Measurements from ENCODE around the gene BPIFA2. TPM values are rescaled to one million over a fixed set of nuclear protein-coding genes. Genes with fewer than 3 reads are reported as not detected.

The BPIFA2 gene
- total RNA-seq, 1 experiment from 2014 or later: not detected

GRCh38 chr20:33187491-33187890 lies 19.5 kb downstream of the BPIFA2 start:
- no peaks in the 10 kb centered on the region for H3K36me3 ChIP-seq (ENCODE audit: control insufficient read depth in 1 of 2, insufficient read depth in 2 of 2, low read length in 2 of 2)
- no peak for ATAC-seq
- no TSS peak for BruUV-seq (replicated peaks)

DNA sequence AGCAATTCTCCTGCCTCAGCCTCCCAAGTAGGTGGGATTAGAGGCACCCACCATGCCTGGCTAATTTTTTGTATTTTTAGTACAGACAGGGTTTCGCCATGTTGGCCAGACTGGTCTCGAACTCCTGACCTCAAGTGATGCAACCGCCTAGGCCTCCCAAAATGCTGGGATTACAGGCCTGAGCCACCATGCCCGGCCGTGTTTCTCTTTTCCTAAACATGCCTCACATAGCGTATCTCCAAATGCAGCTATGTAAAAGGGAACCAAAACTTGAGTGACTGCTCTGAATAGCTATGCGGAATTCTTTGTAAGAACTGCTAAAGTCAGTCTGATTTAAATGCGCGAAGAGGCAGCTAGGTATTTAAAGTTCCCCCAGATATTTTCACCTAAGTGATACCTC lies 20.5 kb downstream of the BPIFA2 start:
- POLR2A ChIA-PET: no interaction called here
- no peaks in the 10 kb centered on the region for H3K36me3 ChIP-seq (ENCODE audit: control insufficient read depth in 1 of 2, insufficient read depth in 2 of 2, low read length in 2 of 2)

More at GRCh38 chr20:33187491-33187890, 19.5 kb downstream of the BPIFA2 start:
- ChIA-PET RAD21 (ENCODE audit: low non-redundant PET in 1 of 2, low total read pairs in 2 of 2, uncharacterized antibody in 2 of 2, unreplicated experiment in 2 of 2) (no interaction called here), POLR2A (no interaction called here), CTCF (no interaction called here)
- DNase-seq (ENCODE audit: low read depth, low spot score): no peak
- Histone ChIP-seq H3K9ac (ENCODE audit: low read length) (no peak overlapping the region), H3K27ac (ENCODE audit: low read depth, low read length) (no peak overlapping the region), H2AFZ (ENCODE audit: low read depth, low read length, poor library complexity, severe bottlenecking) (no peak overlapping the region), H3K9me2 (ENCODE audit: insufficient read depth) (no peaks in the 10 kb centered on the region), H3K79me2 (ENCODE audit: insufficient read depth, low read length) (no peaks in the 10 kb centered on the region), H4K20me1 (ENCODE audit: insufficient read depth) (no peaks in the 10 kb centered on the region), H3K4me3 (replicated peaks in 1 of 2; ENCODE audit: low read depth in 1 of 2, low read length in 2 of 2) (no peak overlapping the region), H3K27me3 (ENCODE audit: insufficient read depth, low read length) (peaks cover 25% of the 10 kb centered on the region), H3K4me2 (ENCODE audit: low read length) (no peak overlapping the region), H3K9me3 (ENCODE audit: control insufficient read depth in 1 of 2, insufficient read depth in 1 of 2, low read depth in 1 of 2, low read length in 2 of 2) (no peaks in the 10 kb centered on the region), H3K4me1 (ENCODE audit: control insufficient read depth in 1 of 2, insufficient read depth in 2 of 2, low read length in 2 of 2) (no peaks in the 10 kb centered on the region)
- intact Hi-C loops (cut with micrococcal nuclease): no loop called here
- TF ChIP-seq, protein P1, sequence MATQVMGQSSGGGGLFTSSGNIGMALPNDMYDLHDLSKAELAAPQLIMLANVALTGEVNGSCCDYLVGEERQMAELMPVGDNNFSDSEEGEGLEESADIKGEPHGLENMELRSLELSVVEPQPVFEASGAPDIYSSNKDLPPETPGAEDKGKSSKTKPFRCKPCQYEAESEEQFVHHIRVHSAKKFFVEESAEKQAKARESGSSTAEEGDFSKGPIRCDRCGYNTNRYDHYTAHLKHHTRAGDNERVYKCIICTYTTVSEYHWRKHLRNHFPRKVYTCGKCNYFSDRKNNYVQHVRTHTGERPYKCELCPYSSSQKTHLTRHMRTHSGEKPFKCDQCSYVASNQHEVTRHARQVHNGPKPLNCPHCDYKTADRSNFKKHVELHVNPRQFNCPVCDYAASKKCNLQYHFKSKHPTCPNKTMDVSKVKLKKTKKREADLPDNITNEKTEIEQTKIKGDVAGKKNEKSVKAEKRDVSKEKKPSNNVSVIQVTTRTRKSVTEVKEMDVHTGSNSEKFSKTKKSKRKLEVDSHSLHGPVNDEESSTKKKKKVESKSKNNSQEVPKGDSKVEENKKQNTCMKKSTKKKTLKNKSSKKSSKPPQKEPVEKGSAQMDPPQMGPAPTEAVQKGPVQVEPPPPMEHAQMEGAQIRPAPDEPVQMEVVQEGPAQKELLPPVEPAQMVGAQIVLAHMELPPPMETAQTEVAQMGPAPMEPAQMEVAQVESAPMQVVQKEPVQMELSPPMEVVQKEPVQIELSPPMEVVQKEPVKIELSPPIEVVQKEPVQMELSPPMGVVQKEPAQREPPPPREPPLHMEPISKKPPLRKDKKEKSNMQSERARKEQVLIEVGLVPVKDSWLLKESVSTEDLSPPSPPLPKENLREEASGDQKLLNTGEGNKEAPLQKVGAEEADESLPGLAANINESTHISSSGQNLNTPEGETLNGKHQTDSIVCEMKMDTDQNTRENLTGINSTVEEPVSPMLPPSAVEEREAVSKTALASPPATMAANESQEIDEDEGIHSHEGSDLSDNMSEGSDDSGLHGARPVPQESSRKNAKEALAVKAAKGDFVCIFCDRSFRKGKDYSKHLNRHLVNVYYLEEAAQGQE (IDR thresholded peaks at IDR 0.05; ENCODE audit: low read depth): no peak
- no peak for TF ChIP-seq EZH2phosphoT487 (IDR thresholded peaks at IDR 0.05; ENCODE audit: borderline replicate concordance)
- no peak for TF ChIP-seq ZFX (IDR thresholded peaks at IDR 0.05)
- TF ChIP-seq SP1 (IDR thresholded peaks at IDR 0.05; ENCODE audit: low read depth): no peak

More for the DNA sequence above, 20.5 kb downstream of the BPIFA2 start:
- CTCF ChIA-PET: no interaction called here
- DNase-seq (ENCODE audit: low read depth, low spot score) (no peak), ATAC-seq (no peak)
- intact Hi-C loops (cut with micrococcal nuclease): no loop called here
- H2AFZ ChIP-seq (ENCODE audit: low read depth, low read length, poor library complexity, severe bottlenecking): no peak overlapping the region
- H3K9me3 ChIP-seq (ENCODE audit: control insufficient read depth in 1 of 2, insufficient read depth in 1 of 2, low read depth in 1 of 2, low read length in 2 of 2): no peaks in the 10 kb centered on the region
- H3K9ac ChIP-seq (ENCODE audit: low read length): no peak overlapping the region
- H3K79me2 ChIP-seq (ENCODE audit: insufficient read depth, low read length): no peaks in the 10 kb centered on the region
- peaks cover 34% of the 10 kb centered on the region for H3K27me3 ChIP-seq (ENCODE audit: insufficient read depth, low read length)
- no peaks in the 10 kb centered on the region for H3K4me1 ChIP-seq (ENCODE audit: control insufficient read depth in 1 of 2, insufficient read depth in 2 of 2, low read length in 2 of 2)
- no peaks in the 10 kb centered on the region for H4K20me1 ChIP-seq (ENCODE audit: insufficient read depth)
- H3K4me3 ChIP-seq (replicated peaks in 1 of 2; ENCODE audit: low read depth in 1 of 2, low read length in 2 of 2): no peak overlapping the region
- H3K4me2 ChIP-seq (ENCODE audit: low read length): no peak overlapping the region
- TF ChIP-seq EZH2 (IDR thresholded peaks at IDR 0.05) (no peak), CBX3 (IDR thresholded peaks at IDR 0.05; ENCODE audit: low read depth) (no peak), RAD21 (IDR thresholded peaks at IDR 0.05; ENCODE audit: low read depth) (no peak), ZBTB33 (IDR thresholded peaks at IDR 0.05; ENCODE audit: extremely low read depth, insufficient replicate concordance, low read length) (no peak), FOSL1 (IDR thresholded peaks at IDR 0.05; ENCODE audit: low read depth) (no peak)
- TF ChIP-seq, protein P2, sequence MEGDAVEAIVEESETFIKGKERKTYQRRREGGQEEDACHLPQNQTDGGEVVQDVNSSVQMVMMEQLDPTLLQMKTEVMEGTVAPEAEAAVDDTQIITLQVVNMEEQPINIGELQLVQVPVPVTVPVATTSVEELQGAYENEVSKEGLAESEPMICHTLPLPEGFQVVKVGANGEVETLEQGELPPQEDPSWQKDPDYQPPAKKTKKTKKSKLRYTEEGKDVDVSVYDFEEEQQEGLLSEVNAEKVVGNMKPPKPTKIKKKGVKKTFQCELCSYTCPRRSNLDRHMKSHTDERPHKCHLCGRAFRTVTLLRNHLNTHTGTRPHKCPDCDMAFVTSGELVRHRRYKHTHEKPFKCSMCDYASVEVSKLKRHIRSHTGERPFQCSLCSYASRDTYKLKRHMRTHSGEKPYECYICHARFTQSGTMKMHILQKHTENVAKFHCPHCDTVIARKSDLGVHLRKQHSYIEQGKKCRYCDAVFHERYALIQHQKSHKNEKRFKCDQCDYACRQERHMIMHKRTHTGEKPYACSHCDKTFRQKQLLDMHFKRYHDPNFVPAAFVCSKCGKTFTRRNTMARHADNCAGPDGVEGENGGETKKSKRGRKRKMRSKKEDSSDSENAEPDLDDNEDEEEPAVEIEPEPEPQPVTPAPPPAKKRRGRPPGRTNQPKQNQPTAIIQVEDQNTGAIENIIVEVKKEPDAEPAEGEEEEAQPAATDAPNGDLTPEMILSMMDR (IDR thresholded peaks at IDR 0.05 in 2 of 3, conservative IDR thresholded peaks at IDR 0.05 in 1 of 3; ENCODE audit: borderline replicate concordance in 1 of 3, insufficient read depth in 1 of 3, low read depth in 2 of 3, low read length in 2 of 3): no peak
- RAD21 ChIA-PET (ENCODE audit: low non-redundant PET in 1 of 2, low total read pairs in 2 of 2, uncharacterized antibody in 2 of 2, unreplicated experiment in 2 of 2): no interaction called here
- BruUV-seq (replicated peaks): no TSS peak
- no peaks in the 10 kb centered on the region for H3K9me2 ChIP-seq (ENCODE audit: insufficient read depth)
- no peak overlapping the region for H3K27ac ChIP-seq (ENCODE audit: low read depth, low read length)
